ENCODE measurements around the gene SPINK6. TPM values are rescaled to one million over a fixed set of nuclear protein-coding genes. Genes with fewer than 3 reads are reported as not detected.

The SPINK6 gene, protein sequence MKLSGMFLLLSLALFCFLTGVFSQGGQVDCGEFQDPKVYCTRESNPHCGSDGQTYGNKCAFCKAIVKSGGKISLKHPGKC
- not detected for total RNA-seq
- long read RNA-seq, partial matches to known transcripts = 0 of 1 reads
- long read RNA-seq, other reads (novel, unspliced or antisense) = 0 of 1 reads

DNA sequence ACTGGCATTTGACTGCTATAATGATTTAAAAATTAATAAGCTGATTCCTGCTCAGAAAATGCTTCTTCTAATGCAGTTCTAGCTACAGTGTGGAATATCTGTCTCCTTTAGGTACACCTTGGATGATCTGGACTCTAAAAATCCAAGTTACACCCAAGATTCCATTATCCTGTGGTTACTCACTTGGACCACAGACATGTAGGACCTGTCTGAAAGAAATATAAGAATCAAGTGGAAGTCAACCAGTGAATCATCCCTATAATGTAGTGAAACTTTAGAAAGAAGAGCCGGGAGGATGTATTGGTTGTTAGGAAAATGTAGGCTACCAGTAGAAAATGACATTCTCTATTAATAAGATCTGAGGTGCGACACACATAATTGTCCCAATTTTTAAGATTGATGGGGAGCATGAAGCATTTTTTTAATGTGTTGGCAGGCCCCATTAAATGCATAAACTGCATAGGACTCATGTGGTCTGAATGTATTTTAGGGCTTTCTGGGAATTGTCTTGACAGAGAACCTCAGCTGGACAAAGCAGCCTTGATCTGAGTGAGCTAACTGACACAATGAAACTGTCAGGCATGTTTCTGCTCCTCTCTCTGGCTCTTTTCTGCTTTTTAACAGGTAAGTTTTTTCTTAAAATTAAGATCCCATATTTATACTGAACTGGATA is at the start of gene SPINK6:
Gene SPINK6, plus strand, starts transcription at position 512 of the 673 bp plus-strand sequence. Its CDS starts 55 bp downstream, at position 567.
- DNase-seq = no peak
- intact Hi-C loops (cut with micrococcal nuclease) = no loop called here
- H3K27me3 ChIP-seq (ENCODE audit: low read depth) = no peaks in the 10 kb centered on the region
- peaks cover 11% of the 10 kb centered on the region for H3K4me1 ChIP-seq
- TF ChIP-seq, protein P1, sequence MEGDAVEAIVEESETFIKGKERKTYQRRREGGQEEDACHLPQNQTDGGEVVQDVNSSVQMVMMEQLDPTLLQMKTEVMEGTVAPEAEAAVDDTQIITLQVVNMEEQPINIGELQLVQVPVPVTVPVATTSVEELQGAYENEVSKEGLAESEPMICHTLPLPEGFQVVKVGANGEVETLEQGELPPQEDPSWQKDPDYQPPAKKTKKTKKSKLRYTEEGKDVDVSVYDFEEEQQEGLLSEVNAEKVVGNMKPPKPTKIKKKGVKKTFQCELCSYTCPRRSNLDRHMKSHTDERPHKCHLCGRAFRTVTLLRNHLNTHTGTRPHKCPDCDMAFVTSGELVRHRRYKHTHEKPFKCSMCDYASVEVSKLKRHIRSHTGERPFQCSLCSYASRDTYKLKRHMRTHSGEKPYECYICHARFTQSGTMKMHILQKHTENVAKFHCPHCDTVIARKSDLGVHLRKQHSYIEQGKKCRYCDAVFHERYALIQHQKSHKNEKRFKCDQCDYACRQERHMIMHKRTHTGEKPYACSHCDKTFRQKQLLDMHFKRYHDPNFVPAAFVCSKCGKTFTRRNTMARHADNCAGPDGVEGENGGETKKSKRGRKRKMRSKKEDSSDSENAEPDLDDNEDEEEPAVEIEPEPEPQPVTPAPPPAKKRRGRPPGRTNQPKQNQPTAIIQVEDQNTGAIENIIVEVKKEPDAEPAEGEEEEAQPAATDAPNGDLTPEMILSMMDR (IDR thresholded peaks at IDR 0.05; ENCODE audit: borderline replicate concordance) = no peak
- H3K27ac ChIP-seq (replicated peaks) = no peak within 1 kb of the TSS
- H3K4me3 ChIP-seq = no peak within 1 kb of the TSS
- no peaks in the 10 kb centered on the region for H3K9me3 ChIP-seq (replicated peaks)
- no peaks in the 10 kb centered on the region for H3K36me3 ChIP-seq

DNA sequence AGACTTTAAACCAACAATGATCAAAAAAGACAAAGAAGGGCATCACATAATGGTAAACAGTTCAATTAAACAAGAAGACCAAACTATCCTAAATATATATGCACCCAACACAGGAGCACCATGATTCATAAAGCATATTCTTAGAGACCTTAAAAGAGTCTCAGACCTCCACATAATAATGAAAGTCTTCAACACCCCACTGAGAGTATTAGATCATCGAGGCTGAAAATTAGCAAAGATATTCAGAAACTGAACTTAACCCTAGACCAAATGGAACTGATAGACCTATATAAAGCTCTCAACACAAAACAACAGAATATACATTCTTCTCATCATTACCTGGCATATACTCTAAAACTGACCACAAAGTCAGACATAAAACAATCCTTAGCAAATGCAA is 46.2 kb upstream of the SPINK6 start:
- intact Hi-C loops (cut with micrococcal nuclease) = no loop called here
- TF ChIP-seq, protein P1 (IDR thresholded peaks at IDR 0.05; ENCODE audit: borderline replicate concordance) = no peak
- no peaks in the 10 kb centered on the region for H3K4me1 ChIP-seq
- no peak for DNase-seq
- H3K9me3 ChIP-seq (replicated peaks) = peaks cover 18% of the 10 kb centered on the region
- H3K4me3 ChIP-seq = no peak overlapping the region
- no peaks in the 10 kb centered on the region for H3K27me3 ChIP-seq (ENCODE audit: low read depth)
- no peak overlapping the region for H3K27ac ChIP-seq (replicated peaks)
- no peaks in the 10 kb centered on the region for H3K36me3 ChIP-seq

DNA sequence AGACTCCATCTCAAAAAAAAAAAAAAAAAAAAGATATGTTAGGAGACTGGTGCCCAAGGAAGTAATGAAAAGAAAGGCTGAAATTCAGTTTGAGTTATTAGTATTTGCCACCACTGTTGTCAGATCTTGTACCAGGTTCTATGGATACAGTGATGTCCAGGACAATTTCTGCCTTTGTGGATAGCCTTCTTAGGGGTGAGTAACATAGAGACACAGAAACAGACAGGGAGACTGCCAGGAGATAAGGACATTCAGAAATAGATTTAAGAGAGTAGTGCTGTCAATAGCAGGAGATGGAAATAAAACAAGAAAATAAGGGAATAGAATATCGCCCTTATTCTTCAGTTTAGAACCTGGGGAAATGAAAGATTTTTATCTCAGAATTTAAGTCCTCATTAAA is 40.8 kb upstream of the SPINK6 start:
- no peaks in the 10 kb centered on the region for H3K9me3 ChIP-seq (replicated peaks)
- no peak overlapping the region for H3K4me3 ChIP-seq
- TF ChIP-seq, protein P1 (IDR thresholded peaks at IDR 0.05; ENCODE audit: borderline replicate concordance) = no peak
- H3K36me3 ChIP-seq = no peaks in the 10 kb centered on the region
- no peaks in the 10 kb centered on the region for H3K27me3 ChIP-seq (ENCODE audit: low read depth)
- no peak overlapping the region for H3K27ac ChIP-seq (replicated peaks)
- intact Hi-C loops (cut with micrococcal nuclease) = no loop called here
- H3K4me1 ChIP-seq = no peaks in the 10 kb centered on the region
- DNase-seq = no peak

DNA sequence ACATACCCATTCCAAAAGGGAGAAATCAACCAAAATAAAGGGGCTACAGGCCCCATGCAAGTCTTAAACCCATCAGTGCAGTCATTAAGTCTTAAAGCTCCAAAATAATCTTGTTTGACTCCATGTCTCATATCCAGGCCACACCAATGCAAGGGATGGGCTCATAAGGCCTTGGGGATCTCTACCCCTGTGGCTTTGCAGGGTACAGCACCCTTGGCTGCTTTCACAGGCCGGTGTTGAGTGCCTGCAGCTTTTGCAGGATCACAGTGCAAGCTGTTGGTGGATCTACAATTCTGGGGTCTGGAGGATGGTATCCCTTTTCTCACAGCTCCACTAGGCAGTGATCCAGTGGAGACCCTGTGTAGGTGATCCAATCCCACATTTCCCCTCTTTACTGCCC is 39.5 kb upstream of the SPINK6 start:
- TF ChIP-seq, protein P1 (IDR thresholded peaks at IDR 0.05; ENCODE audit: borderline replicate concordance) = no peak
- DNase-seq = no peak
- Histone ChIP-seq H3K27ac (replicated peaks) (no peak overlapping the region), H3K9me3 (replicated peaks) (no peaks in the 10 kb centered on the region), H3K4me3 (no peak overlapping the region), H3K4me1 (no peaks in the 10 kb centered on the region), H3K27me3 (ENCODE audit: low read depth) (no peaks in the 10 kb centered on the region), H3K36me3 (no peaks in the 10 kb centered on the region)
- intact Hi-C loops (cut with micrococcal nuclease) = no loop called here

DNA sequence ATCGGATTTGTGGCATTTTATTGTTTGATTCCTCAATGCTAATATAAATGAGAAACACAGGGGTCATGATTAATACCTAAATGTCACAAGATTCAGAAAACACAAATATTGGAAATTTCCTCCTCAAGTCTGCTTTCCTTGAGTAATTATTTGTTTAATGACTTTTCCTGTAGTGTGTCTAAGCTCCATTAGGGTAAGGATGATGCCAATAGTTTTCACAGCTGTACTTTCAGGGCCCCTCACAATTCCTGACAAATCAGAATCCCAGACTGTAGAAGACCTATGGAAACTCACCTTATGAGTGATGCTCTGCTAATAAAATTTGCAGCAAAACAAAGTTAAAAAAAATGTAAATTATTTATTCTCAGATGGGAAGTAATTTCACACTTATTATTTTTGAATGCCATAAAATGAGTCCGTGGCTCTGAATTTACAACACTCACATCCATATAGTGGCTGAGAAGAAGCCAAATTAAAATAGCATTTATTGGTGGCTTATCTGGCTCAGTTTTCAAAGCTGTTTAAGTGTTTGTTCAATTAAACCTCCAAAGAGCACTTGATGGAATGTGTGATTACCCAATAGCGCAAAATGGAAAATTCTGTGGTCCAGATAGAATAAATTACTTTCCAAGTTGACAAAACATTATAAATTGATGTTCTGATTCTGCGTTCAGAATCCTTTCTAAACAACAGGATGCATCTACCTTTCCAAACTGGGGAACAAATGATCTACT is 36.1 kb upstream of the SPINK6 start:
- TF ChIP-seq, protein P1 (IDR thresholded peaks at IDR 0.05; ENCODE audit: borderline replicate concordance) = no peak
- H3K27me3 ChIP-seq (ENCODE audit: low read depth) = no peaks in the 10 kb centered on the region
- no peaks in the 10 kb centered on the region for H3K9me3 ChIP-seq (replicated peaks)
- H3K27ac ChIP-seq (replicated peaks) = no peak overlapping the region
- no peak for DNase-seq
- intact Hi-C loops (cut with micrococcal nuclease) = no loop called here
- no peaks in the 10 kb centered on the region for H3K4me1 ChIP-seq
- no peaks in the 10 kb centered on the region for H3K36me3 ChIP-seq
- H3K4me3 ChIP-seq = no peak overlapping the region
